ENCODE results near the gene RPS13.
"Not testable (repeated sequence)": the region's sequence is repeated elsewhere in the genome, so short reads cannot be mapped to it uniquely, and the experiment has no call there.

The RPS13 gene

DNA sequence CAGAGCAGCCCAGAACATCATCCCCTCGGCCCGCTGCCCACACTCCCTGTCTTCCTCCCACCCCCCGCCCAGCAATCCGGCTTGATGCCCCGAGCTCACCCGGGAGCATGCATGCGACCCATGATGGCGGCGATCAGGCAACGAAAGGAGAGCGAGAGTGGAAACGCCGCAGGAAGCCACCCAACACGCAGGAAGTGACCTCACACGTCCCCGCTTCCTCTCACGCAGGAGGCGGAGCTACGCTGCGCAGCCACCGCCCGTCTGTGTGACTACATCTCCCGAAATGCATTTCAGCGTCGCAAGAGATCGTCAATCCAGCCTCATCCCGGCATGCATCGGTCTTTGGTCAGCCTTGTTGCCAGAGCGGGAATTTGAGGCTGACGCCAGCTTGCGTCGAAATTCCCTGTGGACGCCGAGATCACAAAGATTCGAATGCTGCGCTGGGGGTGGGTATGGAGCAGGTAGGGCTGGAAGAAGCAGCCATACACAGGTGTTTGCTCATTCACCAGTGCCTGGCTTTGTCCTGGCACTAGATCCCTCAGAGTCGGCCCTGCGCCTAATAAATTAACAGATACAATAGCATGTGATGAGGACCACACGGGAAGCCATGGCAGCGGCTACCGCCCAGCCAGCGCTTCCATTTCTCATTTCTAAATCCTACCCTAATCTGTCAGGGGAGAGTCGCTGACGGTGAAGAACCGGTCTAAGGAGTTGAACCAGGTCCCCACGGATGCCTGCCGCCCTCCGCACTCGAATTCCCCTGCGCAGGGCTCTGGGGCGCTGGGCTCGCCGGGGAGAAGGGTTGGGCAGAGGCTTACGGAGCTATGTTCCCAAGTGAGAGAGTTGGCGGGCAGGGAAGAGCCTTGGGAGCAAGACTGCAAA is at the start of gene RPS13:
Gene RPS13, minus strand, starts transcription at position 148 of the 882 bp plus-strand sequence. Its CDS starts 26 bp downstream, at position 122.
- peak; percentile 94 for DNase-seq

DNA sequence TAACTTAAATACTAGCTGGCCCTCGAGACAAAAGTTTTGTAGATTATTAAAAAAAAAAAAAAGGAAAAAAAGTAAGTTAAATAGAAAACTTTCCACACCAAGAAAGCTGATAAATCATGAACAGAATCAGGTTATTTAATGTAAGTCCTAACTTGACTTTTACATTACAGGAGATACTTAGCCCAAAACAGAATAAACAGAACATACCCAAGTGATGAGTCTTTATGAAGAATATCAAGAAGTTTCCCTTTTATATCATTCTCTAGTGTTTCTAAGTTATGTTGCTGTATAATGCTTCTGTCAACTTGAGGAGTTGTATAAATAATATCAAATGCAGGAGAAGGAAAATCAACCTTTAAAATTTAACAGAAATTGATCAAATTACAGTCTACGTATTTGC is 44.5 kb upstream of the RPS13 start:
- DNase-seq, result no peak

DNA sequence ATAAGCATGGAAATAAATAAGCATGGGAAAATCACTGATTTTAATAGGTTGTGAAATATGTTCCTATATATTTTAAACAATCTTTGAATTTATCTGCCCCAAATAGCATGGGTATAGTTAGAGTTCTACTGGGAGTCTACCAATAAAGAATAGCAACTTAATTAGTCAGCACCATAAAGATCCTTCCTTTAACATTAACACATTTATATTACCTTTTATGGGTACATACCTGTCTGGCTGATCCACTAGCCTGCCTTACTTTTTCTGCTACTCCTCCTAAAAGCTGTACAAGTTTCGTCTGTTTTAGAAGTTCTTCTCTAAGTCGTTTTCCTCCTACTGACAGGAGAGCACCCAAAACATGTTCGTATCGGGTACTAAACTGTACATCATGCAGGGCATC is 39.8 kb upstream of the RPS13 start:
- no peak for DNase-seq

DNA sequence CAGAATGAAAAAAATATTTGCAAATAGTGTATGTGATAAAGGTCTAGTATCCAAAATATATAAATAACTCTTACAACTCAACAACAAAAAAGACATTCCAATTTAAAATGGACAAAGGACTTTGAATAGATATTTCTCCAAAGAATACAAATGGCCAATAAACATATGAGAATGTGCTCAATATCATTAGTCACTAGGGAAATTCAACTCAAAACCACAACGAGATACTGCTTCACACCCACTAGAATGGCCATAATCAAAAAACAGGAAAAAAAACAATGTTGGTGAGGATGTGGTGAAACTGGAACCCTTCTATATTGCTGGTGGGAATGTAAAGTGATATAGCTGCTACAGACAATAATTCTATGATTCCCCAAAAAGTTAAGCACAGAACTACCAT is 38.6 kb upstream of the RPS13 start:
- DNase-seq, result no peak

DNA sequence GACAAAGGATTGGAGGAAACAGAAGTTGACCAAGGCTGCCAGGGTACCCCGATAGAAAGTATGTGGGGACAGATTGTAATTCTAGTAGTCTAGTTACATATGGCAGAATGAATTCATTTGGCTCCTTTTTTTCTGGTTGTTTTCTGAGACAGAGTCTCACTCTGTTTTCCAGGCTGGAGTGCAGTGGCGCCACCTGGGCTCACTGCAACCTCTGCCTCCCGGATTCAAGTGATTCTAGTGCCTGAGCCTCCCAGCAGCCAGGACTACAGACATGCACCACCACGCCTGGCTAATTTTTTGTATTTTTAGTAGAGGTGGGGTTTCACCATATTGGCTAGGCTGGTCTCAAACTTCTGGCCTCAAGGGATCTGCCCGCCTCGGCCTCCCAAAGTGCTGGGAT is 30.3 kb upstream of the RPS13 start:
- DNase-seq, result not testable (repeated sequence)

DNA sequence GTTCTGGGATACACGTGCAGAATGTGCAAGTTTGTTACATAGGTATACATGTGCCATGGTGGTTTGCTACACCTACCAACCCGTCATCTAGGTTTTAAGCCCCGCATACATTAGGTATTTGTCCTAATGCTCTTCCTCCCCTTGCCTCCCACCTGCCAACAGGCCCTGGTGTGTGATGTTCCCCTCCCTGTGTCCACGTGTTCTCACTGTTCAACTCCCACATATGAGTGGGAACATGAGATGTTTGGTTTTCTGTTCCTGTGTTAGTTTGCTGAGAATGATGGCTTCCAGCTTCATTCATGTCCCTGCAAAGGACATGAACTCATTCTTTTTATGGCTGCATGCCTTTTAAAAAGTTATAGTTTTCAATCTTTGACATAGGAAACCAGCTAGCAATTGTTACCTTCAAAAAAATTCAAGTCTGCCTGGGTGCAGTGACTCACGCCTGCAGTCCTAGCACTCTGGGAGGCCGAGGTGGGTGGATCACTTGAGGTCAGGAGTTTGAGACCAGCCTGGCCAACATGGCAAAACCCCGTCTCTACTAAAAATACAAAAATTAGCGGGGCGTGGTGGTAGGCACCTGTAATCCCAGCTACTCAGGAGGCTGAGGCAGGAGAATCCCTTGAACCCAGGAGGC is 28.1 kb upstream of the RPS13 start:
- DNase-seq, result not testable (repeated sequence)

DNA sequence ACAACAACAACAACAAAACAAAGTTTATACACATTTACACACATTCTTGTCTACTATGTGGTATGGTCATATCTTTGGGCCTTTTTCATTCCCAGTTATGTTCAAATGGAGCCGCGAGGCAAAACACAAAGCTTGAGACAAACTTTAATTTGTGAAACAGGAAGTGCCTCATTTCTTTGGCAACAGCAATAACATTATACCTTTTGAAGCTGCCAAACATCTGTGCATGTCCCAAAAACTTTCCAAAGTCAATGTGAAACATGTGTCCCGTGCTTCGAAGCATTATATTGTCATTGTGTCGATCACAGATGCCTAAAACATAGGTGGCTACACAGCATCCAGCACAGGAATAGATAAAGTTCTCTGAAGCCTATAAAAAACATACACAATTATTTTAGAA is 25.0 kb upstream of the RPS13 start:
- no peak for DNase-seq

DNA sequence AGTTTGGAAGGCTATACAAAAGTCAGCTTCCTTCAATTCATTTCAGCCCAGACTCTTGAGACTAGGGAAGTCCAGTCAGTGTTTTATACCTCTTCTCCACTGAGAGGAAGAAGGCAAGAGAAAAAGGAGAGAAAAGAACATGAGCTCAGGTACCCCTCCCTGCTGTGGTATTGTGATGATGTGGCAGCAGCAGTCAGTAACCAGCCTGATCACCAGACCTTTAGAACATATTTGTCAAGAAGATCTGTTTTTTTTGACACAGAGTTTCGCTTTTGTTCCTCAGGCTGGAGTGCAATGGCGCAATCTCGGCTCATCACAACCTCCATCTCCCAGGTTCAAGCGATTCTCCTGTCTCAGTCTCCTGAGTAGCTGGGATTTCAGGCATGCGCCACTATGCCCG is 21.2 kb upstream of the RPS13 start:
- DNase-seq, result no peak

DNA sequence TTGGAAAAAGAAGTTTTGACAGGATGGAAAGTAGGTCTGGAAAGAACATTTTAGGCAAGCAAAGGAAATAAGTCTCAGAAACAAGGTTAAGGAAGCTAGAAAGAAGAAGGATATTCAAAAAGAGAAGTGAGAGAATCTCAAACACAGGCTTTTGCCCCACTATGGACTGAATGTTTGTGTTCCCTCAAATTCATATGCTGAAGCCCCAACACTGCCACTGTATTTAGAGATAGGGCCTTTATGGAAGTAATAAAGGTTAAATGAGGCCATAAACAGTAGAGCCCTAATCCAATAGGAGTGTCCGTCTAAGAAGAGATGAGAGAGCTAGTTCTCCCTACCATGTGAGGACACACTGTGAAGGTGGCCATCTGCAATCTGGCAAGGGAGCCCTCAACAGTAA is 20.6 kb upstream of the RPS13 start:
- no peak for DNase-seq

DNA sequence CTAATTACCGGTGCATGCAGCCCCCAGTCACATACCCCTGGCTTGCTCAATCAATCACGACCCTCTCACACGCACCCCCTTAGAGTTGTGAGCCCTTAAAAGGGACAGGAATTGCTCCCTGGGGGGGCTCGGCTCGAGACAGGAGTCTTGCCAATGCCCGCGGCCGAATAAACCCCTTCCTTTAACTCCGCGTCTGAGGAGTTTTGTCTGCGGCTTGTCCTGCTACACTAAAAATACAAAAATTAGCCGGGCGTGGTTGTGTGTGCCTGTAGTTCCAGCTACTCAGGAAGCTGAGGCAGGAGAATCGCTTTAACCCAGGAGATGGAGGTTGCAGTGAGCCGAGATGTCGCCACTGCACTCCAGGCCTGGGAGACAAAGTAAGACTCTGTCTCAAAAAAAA is 8.5 kb upstream of the RPS13 start:
- not testable (repeated sequence) for DNase-seq

DNA sequence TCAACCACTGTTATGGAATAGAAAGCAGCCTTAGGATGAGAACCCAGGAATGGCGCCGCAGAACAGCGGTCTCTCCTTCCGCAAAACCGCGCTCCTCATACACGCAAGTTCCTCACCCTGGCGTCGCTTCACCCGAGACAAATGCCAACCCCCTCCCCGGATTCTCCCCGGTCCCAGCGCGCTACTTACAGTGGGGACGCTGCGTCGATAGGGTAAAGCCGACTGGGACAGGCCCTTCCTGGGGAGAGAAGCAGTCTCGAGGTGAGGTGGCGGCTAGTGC is 287 bp downstream of the RPS13 start:
- no peak for DNase-seq

DNA sequence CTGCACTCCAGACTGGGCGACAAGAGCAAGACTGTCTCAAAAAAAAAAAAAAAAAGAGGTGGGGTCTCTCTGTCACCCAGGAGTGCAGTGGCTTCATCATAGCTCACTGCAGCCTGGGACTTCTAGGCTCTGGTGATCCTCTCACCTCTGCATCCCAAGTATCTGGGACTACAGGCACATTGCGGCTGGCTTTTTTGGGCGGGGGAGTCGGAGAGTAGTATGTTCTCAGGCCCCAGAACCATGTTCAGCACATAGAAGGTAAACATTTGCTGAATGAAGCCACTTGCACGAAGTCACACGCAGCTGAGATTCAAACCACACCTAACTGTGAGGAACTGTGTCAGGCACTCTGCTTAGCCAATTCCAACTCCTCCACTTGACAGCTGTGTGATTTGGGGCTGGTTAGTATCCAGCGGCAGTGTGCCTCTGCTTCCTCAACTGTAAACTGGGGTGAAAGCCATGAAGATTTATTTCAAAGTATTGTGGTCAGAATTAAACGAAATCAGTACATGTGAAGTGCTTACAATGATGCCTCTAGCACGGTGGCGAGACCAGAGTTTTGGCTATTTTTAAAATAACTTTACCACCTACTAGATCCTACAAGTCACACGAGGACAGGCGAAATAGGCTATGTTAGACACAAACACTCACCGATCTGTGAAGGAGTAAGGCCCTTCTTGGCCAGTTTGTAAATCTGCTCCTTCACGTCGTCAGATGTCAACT is 789 bp downstream of the RPS13 start:
- no peak for DNase-seq

DNA sequence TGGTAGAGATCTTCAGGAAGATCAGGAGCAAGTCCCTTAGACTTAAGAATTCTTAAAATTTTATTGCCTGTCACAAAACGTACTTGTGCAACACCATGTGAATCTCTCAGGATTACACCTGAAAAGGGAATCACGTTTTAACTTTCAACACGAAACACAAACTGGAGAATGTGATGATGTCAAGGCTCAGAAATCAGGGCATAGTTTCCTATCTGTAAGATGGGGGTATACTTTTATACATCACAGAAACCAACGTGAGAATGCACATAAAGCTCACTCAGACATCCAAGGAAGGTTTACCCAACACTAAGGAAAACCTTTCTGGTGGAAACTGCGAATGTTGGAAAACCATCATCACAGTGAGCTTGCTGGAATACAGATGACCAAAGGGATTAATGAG is 2.0 kb downstream of the RPS13 start:
- no peak for DNase-seq

DNA sequence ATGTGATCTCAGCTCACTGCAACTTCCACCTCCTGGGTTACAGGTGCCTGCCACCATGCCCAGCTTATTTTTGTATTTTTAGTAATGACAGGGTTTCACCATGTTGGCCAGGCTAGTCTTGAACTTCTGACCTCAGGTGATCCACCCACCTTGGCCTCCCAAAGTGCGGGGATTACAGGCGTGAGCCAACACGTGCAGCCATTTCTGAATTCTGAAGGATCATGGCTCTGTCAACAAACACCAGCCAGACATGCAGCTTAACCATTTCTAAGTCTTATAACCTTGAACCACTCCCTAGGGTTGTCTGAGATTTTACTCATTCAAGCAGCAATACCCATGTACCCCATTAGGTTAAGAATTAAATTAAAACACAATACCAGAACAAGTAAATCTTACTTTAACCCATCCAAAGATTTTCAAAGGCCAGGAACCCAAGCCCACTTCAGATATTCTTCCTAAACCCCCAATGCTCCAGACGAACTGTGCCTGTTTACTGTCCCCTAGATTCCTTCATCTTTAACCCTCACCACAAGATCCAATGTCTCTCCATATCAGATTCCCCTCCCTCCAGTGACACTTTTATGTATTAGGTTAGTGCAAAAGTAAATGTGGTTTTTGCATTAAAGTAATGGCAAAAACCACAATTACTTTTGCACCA is 4.0 kb downstream of the RPS13 start:
- DNase-seq, result no peak

DNA sequence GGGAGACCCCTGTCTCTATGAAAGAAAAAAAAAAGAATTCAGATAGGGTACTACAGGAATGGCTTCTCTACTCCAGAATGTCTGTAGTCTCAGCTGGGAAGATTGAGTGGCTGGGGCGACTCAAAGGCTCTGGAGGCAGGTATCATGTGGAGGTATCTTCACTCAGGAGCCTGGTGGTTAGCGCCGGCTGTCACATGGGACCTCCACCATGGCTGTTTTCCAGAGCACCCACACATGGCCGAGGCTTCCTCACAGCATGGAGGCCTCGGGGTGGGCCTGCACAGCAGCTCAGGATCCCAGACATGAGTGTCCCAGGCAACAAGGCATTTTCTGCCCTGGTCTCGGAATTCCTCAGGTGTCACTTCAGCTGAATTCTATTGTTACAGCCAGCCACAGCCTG is 10.1 kb downstream of the RPS13 start:
- DNase-seq, result no peak

DNA sequence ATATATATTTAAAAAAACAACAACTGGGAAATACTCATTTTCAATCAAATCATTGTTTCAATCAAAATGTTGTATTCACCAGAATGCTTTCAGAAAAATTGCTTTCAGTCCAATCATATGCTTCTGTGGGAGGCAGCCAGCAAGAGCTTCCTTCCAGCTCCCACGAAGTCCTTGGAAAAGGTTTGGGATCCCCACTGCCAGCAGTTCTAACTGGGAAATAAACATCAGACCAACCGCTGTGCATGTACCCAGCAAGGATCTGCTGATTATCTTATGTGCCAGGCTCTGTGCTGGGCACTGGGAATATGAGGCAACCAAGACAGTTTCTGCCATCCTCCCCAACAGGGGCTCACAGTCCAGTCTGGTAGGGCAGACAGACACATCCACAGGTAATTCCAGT is 10.8 kb downstream of the RPS13 start:
- DNase-seq, result no peak

DNA sequence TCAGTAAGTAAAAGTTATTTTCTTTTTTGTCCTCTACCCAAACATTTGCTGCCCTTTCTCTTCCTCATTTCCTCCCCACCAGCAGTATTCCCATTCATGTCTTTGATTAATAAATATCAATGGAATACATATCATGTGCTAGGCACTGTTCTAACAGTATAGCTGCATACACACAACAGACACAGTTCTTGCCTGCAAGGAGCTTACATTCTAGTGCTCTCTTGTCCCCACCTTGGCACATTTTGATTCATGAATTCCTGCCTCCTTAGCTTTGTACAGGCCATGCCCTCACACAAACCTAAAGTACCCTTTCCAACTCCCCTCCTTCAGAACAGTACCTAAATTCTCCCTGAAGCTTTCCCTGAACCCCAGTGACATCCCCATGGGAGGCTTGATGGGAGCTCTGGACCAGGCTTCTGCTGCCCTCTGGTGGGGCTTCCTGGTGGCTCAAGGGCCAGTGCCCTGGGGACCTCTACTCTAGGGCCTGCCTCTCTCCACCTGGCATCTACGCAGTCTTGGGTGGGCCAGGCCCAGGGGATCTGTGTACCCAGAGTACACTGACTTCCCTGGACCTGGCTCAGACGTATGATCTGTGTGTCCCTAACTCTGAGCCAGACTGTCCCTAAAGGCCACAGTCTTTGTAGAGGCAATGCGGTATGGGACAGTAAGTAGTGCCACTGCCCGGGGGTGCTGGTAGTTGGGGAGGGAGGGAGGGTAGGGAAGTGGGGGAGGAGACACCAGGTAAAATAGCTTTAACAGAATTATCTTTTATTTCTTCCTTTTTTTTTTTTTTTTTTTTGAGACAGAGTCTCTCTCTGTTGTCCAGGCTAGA is 14.1 kb downstream of the RPS13 start:
- DNase-seq, result peak; percentile 39

DNA sequence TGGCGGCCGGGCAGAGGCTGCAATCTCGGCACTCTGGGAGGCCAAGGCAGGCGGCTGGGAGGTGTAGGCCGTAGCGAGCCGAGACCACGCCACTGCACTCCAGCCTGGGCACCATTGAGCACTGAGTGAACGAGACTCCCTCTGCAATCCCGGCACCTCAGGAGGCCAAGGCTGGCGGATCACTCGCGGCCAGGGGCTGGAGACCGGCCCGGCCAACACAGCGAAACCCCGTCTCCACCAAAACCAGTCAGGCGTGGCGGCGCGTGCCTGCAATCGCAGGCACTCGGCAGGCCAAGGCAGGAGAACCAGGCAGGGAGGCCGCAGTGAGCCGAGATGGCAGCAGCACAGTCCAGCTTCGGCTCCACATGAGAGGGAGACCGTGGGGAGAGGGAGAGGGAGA is 26.3 kb downstream of the RPS13 start:
- DNase-seq, result not testable (repeated sequence)

DNA sequence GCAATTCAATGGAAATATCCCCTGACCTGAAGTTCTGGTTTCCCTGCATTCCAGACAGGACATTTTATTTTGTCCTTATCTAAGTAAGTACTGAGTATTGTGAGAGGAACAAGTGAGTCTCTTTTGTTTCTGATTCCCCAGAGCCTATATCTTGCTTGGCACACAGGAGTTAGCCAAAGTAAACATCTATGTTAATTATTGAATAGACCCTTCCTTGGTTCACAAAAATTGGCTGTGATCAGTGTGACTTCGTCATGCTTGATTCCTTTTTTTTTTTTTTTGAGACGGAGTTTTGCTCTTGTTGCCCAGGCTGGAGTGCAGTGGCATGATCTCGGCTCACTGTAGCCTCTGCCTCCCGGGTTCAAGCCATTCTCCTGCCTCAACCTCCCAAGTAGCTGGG is 29.0 kb downstream of the RPS13 start:
- not testable (repeated sequence) for DNase-seq

DNA sequence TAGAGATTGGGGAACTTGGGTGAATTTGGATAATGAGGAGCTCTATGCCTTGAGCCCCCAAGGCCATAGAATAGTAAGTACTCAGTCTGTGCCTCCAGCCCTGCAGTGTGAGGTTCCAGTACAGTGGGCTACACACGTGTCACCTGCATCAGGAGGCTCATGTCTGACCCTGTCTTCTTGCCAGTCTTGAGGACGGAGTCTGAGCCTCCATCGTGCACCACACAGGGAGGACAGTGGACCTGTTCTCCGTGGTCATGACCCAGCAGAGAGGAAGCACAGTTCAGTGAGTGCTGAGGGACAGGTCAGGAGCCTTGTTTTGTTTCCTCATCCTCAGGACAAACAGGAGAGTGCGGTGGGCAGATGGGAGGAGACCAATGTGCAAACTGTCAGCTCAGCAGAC is 30.8 kb downstream of the RPS13 start:
- no peak for DNase-seq

DNA sequence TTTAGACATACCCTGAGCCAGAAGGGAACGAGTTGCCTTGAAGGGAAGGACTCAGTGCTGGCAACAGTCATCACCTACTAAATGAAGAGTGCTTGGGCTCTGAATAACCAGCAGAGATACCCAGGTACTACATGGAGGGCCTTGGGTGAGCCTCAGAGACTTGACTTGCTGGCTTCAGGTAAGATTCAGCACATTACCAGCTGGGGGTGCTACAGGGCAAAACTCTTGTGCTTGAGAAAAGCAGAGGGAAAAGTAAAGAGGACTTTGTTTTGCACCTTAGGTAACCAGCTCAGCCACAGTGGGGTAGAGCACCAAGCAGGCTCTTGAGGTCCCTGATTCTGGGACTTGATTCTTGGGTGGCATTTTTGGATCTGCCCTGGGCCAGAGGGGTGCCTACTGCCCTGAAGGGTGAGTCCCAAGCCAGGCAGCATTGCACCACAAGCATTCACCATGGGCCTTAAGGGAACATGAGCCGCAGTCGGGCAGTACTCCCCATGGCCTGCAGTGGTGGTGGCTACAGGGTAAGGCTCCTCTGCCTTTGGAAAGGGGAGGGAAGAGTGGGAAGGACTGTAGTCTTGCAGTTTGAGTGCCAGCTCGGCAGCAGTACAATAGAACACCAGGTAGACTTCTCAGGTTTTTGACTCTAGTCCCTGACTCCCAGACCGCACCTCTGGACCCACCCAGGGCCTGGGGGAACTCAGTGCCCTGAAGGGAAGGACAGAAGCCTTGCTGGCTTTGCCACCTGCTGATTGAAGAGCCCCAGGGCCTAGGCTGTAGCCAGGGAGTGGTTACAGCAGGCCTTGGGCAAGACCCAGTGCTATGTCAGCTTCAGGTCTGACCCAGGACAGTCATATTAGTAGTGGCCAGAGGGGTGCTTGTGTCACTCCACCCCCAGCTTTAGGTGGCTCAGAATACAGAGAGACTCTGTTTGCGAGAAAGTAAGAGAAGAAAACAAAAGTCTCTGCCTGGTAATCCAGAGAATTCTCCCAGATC is 40.5 kb downstream of the RPS13 start:
- DNase-seq, result no peak

Data from CD4-positive, alpha-beta T cell treated with Interleukin-6 for 4 hours (primary cell).